NCI-H2081 (cell line): ENCODE results near the gene FGFR4.

ENCODE experiments used
- DNase-seq, 2 experiments: peaks; one replicate each; lab custom pipeline; 2025; lab: John Stamatoyannopoulos, UW

FGFR4 gene

GRCh38 chr5:177132136-177133095 lies 45.7 kb downstream of the FGFR4 start:
- no peak for DNase-seq

GRCh38 chr5:177133096-177133852 lies 46.6 kb downstream of the FGFR4 start, which contains the start of gene NSD1:
Gene NSD1, plus strand, starts transcription at chr5:177133773. Its CDS starts 1,331 bp downstream, at chr5:177135104.
- DNase-seq, result peak; percentile 52 to 71

DNA sequence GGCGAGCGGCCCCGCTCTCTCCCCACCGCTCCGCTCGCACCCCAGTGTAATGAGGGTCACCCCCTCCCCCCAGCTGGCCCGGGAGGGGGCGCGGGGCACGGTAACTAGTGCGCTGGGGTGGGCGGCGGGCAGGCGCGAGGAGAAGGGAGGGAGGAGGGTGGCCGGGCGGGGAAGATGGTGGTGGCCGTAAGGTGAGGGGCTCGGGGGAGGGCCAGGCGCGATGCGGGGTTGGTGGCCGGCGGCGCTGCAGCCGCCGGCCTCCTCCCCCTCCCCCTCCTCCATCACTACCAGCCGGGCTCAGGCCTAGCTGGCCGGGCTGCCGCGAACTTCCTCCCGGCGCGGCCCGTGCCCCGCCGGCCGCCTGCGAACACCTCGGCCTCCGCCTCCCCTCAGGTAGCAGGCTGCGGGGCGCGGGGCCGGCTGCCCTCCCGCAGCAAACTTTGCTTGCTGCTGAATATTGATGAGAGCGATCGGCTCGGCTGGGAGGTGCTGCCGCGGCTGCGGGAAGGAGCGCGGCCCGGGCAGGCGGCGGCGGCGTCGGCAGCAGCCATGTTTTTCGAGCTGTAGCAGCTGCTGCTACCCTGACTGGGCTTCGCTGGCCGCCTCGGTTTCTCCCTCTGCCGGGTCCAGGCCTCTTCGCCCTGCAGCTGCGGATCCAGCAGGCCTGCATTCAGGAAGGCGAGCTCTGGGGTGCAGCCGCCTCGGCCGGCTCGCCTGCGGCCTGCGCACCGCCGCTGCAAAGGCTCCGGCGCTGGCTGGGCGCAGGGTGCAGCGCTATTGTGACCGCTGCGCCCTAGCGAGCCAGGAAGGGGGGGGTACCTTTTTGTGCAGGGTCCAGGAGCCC lies 47.4 kb downstream of the FGFR4 start:
- peak; percentile 29 to 62 for DNase-seq

DNA sequence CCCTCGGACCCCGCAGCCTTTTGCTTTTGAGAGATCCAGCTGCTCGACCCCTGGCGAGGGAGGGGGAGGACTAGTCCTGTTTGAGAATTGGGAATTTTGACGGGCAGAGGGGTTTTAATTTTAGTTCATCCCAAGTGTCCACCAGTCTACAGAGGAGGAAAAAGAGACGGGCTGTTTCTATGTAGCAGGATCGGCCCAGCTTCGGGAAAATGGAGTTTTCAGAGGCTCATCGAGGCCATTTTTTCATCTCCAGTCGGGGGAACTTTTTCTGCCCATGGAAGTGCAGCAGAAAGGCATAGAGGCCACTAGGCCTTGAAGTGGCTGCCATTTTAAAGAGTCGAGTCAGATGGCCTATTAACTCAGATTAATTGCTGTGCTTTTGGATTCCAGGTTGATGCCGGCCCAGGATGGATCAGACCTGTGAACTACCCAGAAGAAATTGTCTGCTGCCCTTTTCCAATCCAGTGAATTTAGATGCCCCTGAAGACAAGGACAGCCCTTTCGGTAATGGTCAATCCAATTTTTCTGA lies 48.0 kb downstream of the FGFR4 start:
- peak in 1 of 2 experiments; percentile 30 for DNase-seq

DNA sequence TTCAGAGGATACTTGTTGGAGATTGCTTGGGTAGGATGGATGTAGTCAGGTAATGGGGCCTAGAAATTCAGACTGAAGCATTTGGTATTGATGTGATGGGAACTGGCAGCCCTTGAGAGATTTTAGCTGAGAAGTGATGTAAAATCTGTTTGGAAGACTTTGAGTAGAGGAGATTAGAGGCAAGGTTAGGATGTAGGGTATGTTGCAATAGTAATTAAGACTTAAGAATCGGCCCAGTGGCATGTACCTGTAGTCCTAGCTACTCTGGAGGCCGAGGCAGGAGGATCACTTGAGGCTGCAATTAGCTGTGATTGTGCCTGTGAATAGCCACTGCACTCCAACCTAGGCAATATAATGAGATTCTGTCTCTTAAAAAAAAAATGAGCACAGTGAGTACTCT lies 53.6 kb downstream of the FGFR4 start:
- no peak for DNase-seq

DNA sequence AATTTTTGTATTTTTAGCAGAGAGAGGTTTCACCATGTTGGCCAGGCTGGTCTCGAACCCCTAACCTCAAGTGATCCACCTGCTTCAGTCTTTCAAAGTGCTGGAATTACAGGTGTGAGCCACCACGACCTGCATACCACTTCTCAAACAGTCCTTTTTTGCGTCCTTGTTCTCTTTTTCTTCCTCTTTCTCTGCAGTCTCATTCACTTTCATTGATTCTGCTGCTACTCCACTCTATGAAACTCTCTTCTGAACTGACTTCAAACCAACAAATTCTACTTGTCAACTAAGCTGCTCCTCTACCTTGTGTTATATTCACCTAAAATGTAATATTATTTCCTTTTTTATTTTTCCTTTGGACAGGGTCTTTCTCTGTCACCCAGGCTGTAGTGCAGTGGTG lies 54.8 kb downstream of the FGFR4 start:
- no peak for DNase-seq

- DNase-seq, result no peak
These were observed 55.4 kb downstream of the FGFR4 start for GRCh38 chr5:177142098-177142611.

DNA sequence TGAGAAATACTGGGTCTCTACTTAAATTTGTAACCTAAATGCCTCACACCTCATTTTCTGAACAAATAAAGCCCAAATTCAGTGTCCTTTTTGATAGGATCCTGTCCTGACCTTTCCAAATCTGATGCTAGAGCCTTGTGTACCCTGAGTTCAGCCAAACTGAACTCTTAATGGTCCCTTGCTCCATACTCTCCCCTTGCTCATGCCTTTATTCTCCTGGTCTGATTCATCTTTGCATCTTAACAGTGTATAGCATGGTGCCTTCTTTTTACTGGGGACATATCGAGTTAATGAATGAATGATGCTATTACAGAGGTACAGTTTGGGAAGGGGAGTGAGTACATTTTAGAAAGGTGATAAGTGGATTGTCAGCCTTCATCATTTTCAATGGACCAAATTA lies 56.1 kb downstream of the FGFR4 start:
- DNase-seq, result no peak

- DNase-seq, result no peak
These were observed 60.4 kb downstream of the FGFR4 start for GRCh38 chr5:177146891-177147638.
